Measurements from ENCODE around the gene OSBPL1A.

Gene OSBPL1A

GRCh38 chr18:24397694-24398368 lies at the start of gene OSBPL1A:
TSS of gene OSBPL1A (minus strand) at chr18:24397824. CDS start at chr18:24377533, 20,291 bp downstream.
- DNase-seq (ENCODE audit: low spot score) = no peak
- FAIRE-seq = no peak

DNA sequence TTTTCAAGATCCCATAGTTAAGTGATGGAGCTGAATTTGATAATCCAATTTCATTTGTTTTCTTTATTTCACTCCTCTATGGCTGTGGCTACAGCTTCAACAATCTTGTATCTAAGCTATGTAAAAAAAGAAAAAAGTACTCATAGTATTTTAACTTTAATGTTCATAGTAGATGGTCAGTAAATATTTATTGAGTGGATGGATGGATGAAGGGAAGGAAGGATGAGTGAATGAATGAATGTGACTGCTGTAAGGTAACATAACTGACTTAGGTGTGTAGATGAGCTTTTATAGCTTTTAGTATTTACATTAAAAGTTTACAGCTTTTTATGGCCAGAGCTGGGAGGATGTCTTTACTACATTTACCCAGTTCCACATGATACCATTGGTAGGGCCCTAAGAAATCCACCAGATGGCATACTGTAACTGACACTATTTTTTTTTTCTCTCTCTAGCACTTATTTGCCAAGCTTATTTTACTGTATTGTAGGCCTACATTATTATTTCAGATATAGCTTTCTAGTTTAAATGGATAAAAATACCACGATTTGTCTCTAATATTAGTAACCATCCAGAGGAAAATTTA lies 49.4 kb upstream of the OSBPL1A start:
- FAIRE-seq (no peak), DNase-seq (ENCODE audit: low spot score) (no peak)

DNA sequence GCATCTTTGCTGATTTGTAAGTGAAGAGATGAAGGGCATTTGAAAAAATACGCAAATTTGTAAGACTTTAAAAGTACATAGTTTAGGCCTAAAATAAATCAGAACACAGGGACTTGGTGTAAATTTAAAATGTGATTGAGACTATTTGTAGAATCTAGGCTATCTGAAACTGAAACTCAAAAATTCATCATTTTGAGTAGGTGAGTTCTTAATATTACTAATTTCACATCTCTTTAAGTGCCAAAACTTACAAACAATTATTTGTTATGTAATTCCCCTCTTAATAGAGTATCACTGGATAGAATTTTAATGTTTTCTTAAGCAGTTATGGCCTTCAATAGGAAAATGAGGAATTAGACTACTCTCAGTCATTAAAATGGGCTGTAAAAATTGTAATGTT lies 48.8 kb upstream of the OSBPL1A start:
- DNase-seq (ENCODE audit: low spot score) (no peak), FAIRE-seq (no peak)

DNA sequence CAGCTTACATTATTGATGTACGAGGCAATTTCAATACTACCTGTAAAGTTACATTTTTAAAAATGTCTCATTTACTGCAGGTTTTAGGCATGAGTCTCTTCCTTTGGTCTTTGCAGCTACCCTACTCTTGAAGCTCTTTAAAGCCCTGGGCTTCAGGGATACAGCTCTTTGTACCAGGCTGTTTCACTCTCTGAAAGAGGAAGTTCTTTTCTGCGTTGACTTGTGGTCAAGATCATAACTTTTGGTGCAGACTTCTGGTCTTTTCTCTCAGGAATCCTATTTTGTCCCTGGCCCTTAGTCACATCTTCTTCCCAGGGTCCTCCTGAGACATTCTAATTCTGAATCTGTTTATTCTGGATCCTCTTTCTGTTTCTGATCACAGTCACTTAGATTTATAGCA lies 46.2 kb upstream of the OSBPL1A start:
- no peak for FAIRE-seq

DNA sequence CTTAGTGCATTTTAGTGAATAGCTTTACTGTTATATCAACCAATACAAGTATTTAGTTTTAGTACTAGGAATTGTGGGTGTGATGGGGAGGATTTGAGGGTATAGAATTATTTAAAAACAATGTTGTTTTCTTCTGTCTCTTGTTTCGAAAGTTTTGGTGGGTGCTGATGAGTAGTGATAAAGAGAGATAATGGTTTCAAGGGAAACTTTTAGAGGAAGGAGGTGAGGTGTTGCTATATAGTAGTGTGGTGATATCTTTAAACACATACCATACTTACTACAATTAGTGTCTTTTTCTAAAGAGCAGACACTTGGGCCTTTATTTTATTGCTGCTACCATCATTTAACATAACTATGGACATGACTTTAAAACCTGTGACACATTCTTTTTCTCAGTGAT lies 39.3 kb upstream of the OSBPL1A start:
- no peak for DNase-seq (ENCODE audit: low spot score)
- no peak for FAIRE-seq

More for the DNA sequence above, 46.2 kb upstream of the OSBPL1A start:
- no peak for DNase-seq (ENCODE audit: low spot score)

DNA sequence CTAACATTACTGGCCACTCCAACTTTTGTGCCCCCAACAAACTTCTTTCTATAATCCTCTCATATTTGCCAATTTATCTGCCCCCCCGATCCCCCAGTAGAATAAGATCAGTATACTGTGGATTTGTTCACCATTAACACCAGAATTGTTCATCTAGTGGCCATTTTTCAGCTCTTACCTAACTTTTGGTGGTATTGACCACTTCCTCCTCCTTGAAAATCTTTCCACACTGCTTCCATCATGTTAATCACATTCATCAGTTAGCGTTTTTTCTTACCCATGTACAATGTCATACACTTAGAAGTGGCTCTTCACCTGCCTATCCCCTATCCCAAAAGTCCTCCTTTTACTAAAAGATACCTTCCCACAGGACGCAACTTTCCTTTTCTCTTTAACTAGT lies 35.0 kb upstream of the OSBPL1A start:
- DNase-seq (ENCODE audit: low spot score) (no peak), FAIRE-seq (no peak)

DNA sequence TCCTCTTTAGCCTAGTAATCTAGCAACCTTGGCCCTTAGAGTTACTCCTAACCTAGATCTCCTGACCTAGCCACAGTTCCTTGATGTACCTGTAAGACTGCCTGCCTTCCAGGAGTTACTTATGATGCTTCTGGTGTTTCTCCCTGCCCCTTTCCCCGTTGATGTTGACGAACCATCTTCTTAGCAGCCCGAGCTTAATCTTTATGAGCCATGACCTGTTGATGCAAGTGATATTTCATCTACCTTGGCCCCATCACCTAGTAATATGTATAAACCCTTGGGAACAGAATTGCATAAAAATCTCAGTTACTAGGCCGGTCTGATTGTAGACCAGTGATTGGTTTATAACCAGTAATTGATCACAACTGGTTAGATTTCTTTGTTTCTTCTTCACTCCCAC lies 31.6 kb upstream of the OSBPL1A start:
- no peak for DNase-seq (ENCODE audit: low spot score)
- no peak for FAIRE-seq

- DNase-seq (ENCODE audit: low spot score) = no peak
- FAIRE-seq = no peak
Observed at GRCh38 chr18:24428709-24429108, 31.1 kb upstream of the OSBPL1A start.

- DNase-seq (ENCODE audit: low spot score) = peak; percentile 9
- FAIRE-seq = no peak
Observed at GRCh38 chr18:24427484-24427883, 29.9 kb upstream of the OSBPL1A start.

DNA sequence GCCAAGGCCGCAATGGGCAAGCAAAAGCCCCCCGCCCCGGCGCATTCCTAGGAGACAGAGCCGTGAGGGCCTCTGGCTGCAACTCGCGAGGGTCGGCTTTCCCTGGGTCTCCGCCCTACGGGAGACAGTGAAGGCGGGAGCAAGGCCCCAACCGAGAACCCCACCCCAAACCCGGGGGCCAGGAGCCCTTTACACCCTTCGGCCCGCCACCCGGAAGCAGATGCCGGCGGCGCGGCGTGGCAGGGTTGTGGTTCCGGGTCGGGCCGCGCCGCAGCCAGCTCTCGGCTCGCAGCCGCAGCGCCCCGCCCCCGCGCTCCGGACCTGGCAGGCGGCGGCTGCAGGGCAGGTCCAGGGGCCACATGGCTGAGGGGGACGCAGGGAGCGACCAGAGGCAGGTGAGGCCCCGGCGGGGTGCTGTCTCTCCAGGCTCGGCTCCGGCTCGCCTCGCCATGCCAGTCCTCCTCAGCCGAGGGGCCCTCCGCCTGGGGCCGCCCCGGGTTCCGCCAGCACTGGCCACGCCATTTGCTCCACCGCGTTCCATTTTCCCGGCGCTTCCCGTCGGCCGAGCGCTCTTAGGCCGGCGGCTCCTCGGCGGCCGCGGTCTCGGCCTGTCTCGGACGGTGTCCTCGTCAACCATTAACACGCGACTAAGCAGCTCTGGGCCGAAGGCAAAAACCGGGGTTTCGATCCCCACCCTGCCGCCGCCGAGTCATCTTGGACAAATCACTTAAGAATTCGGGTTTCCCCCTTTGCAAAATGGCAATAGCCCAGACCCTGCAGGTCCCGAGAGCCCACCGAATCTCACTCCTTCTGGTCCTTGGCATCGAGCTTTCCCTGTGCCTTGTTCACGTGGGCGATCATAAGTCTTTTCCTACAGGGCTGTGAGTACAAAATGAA lies 29.0 kb upstream of the OSBPL1A start, which contains the start of gene IMPACT:
TSS of gene IMPACT (plus strand) at position 273 of the 897 bp plus-strand sequence. CDS start at position 360, 87 bp downstream.
- peak; percentile 47 for DNase-seq (ENCODE audit: low spot score)
- FAIRE-seq = no peak

GRCh38 chr18:24426073-24426397 lies 28.4 kb upstream of the OSBPL1A start:
- DNase-seq (ENCODE audit: low spot score) = no peak
- FAIRE-seq = no peak

DNA sequence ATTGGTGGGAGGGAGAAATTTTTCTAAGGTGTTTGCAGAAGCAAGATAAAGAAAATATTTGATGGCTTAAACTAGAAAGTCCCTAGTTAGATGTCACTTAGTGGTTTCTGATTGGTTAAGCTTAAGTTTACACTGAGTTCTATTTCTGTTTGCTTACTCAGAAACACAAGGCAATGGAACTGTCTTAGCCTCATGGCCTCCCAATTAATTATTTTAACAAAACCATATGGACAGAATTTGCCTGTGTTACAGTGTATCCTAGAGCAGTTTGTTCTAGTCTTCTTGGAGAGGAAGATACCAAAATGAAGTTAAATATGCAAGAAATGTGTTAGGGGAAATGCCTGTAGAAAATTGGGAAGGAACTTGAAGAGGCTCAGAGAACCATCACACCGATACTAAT lies 24.2 kb upstream of the OSBPL1A start:
- DNase-seq (ENCODE audit: low spot score) (no peak), FAIRE-seq (no peak)

GRCh38 chr18:24420551-24420950 lies 22.9 kb upstream of the OSBPL1A start:
- FAIRE-seq = no peak
- no peak for DNase-seq (ENCODE audit: low spot score)

DNA sequence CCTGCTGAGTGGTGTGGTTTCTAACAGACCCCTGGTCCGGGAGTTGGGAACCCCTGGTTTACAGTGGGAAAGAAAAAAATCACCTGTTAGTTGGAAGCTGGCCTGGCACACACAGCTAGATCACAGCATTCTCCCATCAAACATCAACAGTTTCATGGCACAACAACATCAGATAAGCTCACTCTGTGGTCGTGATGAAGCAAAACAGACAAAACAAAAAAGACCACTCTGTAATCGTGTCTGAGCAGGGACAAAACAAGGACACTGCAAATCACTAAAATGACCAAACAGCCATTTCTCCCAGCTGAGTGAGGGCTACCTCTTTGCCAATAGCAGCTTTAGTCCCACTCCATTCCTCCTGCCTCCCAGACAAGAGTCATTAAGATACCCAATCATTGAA lies 19.9 kb upstream of the OSBPL1A start:
- DNase-seq (ENCODE audit: low spot score) = no peak

DNA sequence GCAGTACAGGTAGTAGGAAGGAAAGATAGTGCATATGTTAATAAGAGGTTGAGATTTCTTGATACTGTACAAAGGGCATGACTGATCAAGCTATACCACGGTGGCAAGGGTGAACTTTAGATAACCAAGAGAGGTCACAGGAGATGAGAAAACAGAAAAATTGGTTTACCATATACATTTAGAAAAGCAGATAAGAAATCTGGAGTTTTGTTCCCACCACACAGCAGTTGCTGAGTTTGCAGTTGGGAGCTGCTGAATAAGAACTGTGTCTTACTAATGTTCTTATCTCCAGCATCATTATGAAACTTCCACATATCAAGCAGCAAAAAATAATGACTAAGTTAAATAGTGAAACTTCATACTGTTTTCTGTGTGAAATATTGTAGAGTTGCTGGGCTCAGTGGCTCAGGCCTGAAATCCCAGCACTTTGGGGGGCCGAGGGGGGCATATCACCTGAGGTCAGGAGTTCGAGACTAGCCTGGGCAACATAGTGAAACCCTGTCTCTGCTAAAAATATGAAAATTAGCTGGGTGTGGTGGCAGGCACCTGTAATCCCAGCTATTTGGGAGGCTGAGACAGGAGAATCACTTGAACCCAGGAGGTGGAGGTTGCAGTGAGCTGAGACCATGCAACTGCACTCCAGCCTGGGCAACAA lies 16.9 kb upstream of the OSBPL1A start:
- DNase-seq (ENCODE audit: low spot score) (no peak), FAIRE-seq (no peak)

More for the DNA sequence above, 19.9 kb upstream of the OSBPL1A start:
- no peak for FAIRE-seq

DNA sequence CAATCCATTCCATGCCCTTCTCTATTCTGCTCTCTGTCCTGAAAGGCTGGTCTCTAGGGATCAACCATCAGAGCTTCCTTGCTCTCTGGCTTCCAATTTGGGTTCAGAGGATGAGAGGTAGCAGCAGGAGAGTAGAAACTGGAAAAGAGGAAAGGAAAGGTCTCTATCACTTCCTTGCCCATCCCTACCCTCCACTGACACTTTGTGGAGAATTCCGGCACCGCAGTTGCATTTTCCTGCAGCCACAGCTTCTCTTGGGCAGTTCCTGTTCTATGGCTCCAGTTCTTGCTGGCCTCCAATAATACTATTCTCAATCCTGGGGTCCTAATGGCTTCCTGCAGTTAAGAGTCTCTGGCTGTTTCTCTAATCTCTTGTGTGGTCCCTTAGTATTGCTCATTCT lies 15.5 kb upstream of the OSBPL1A start:
- DNase-seq (ENCODE audit: low spot score) (no peak), FAIRE-seq (no peak)

DNA sequence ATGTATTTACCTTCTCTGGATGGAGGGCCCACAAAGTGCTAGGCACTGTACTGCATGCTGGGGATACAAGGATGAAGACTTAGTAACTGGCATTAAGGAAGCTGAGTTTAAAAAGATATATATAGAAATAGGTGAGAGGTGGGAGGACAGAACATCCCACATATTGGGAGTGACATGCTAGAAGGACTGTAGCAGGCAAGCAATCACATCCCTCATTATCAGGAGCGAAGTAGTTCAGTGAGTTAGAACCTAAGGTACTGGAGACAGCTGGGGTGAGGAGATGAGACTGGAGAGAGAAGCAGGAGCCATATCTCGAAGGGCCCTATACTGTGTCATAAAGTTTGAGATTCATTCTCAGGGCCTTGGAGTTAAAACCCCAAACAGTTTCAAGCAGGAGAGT lies 10.9 kb upstream of the OSBPL1A start:
- DNase-seq (ENCODE audit: low spot score) = no peak

DNA sequence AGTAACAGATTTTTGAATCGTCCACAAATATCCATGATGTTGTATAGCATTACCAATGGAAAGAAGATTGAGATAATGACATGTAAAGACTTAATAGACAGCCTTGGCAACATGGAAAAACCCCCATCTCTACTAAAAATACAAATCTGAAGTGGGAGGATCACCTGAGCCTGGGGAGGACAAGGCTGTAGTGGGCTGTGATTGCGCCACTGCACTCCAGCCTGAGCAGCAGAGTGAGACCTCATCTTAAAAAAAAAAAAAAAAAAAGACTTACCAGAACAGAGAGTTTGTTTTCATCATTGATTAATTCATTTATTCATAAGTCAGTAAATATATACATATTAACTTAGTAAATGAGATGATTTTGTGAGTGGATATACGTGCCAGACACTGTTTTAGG lies 7.0 kb upstream of the OSBPL1A start:
- no peak for FAIRE-seq
- DNase-seq (ENCODE audit: low spot score) = no peak

More for the DNA sequence above, 10.9 kb upstream of the OSBPL1A start:
- no peak for FAIRE-seq

DNA sequence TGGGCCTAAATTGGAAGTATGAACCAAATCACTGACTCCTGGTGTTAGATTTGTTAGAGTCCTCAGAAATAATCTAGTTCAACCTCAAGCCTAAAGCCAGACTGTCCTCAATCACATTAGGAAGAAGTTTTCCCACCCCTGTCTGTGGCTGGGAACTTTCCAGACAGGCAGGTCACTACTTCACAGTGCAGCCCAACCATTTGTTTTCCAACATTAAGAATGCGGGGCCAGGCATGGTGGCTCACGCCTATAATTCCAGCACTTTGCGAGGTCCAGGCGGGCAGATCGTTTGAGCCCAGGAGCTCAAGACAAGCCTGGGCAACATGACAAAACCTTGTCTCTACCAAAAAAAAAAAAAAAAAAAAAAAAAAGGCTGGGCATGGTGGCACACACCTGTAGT lies 5.5 kb upstream of the OSBPL1A start:
- FAIRE-seq (no peak), DNase-seq (ENCODE audit: low spot score) (no peak)

GRCh38 chr18:24402209-24402785 lies 4.7 kb upstream of the OSBPL1A start:
- FAIRE-seq = no peak

DNA sequence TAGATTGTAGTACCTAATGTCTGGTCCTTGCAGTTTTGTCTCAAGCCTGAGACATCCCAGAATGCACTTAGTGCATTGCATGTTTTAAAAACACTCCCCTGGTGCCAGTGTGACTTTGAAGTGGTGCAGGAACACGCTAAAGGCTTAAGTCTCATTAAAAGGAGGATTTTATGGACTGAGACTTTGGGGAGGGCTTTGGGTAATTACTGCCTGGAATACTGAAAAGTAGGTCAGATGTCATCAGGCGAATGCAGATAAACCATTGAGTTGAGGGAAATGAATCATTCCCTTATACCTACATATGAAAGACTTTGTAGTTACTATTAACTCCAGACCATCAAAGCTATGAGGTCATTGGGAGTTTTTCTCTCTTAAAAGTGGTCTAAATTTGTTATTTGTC lies 3.0 kb upstream of the OSBPL1A start:
- FAIRE-seq = no peak
- no peak for DNase-seq (ENCODE audit: low spot score)

More at GRCh38 chr18:24402209-24402785, 4.7 kb upstream of the OSBPL1A start:
- no peak for DNase-seq (ENCODE audit: low spot score)

Measured in RCC 7860 (cell line).